Mesendoderm (in vitro differentiated cells): Measurements from ENCODE around the gene FILIP1L.

Experiments used
- DNase-seq: peaks from one replicate; pipeline ENCODE4 v3.0.0; 2013
- H2AK5ac ChIP-seq: 2 replicates; pipeline ENCODE4 v1.6.1; 2013; ENCODE audit warnings: low read length, inconsistent platforms
- H2BK120ac ChIP-seq: 2 replicates; pipeline ENCODE4 v1.6.1; 2013; ENCODE audit warnings: low read depth, mild to moderate bottlenecking, low read length, moderate library complexity, mixed read lengths
- H2BK15ac ChIP-seq: replicated peaks from 2 replicates; pipeline ENCODE4 v1.6.1; 2013; ENCODE audit warnings: low read depth, mild to moderate bottlenecking, moderate library complexity
- H2BK5ac ChIP-seq: 2 replicates; pipeline ENCODE4 v1.6.1; 2013; ENCODE audit warnings: low read length, inconsistent platforms
- H3K18ac ChIP-seq: 2 replicates; pipeline ENCODE4 v1.6.1; 2013; ENCODE audit warnings: mild to moderate bottlenecking, low read length, mixed read lengths
- H3K23ac ChIP-seq: one replicate; pipeline ENCODE4 v1.6.1; 2013; ENCODE audit warnings: low read length
- H3K27ac ChIP-seq: 2 replicates; pipeline ENCODE4 v1.5.1; 2013; ENCODE audit warnings: low read depth, mild to moderate bottlenecking, inconsistent platforms, low read length, moderate library complexity
- H3K27me3 ChIP-seq: 2 replicates; pipeline ENCODE4 v1.6.1; 2013; ENCODE audit warnings: low read length, control low read depth, mild to moderate bottlenecking, inconsistent platforms; ENCODE audit not compliant: insufficient read depth, poor library complexity
- H3K36me3 ChIP-seq: 2 replicates; pipeline ENCODE4 v1.6.1; 2013; ENCODE audit warnings: low read length, inconsistent platforms; ENCODE audit not compliant: control insufficient read depth, insufficient read depth
- H3K4ac ChIP-seq: one replicate; pipeline ENCODE4 v1.6.1; 2013; ENCODE audit warnings: low read depth, mild to moderate bottlenecking, low read length, moderate library complexity
- H3K4me1 ChIP-seq: 2 replicates; pipeline ENCODE4 v1.6.1; 2013; ENCODE audit warnings: low read depth, low read length, inconsistent platforms; ENCODE audit not compliant: control insufficient read depth
- H3K4me2 ChIP-seq: 2 replicates; pipeline ENCODE4 v1.6.1; 2013; ENCODE audit warnings: low read length
- H3K4me3 ChIP-seq: 2 replicates; pipeline ENCODE4 v1.5.1; 2013; ENCODE audit warnings: mild to moderate bottlenecking, low read length
- H3K56ac ChIP-seq: one replicate; pipeline ENCODE4 v1.6.1; 2013; ENCODE audit warnings: low read length
- H3K79me1 ChIP-seq: 2 replicates; pipeline ENCODE4 v1.6.1; 2013; ENCODE audit warnings: low read length, inconsistent platforms
- H3K79me2 ChIP-seq: 2 replicates; pipeline ENCODE4 v1.6.1; 2013; ENCODE audit warnings: mild to moderate bottlenecking, low read length; ENCODE audit not compliant: control insufficient read depth, insufficient read depth
- H3K9ac ChIP-seq: 2 replicates; pipeline ENCODE4 v1.6.1; 2013; ENCODE audit warnings: low read length, inconsistent platforms
- H4K5ac ChIP-seq: one replicate; pipeline ENCODE4 v1.6.1; 2013; ENCODE audit warnings: low read length
- H4K8ac ChIP-seq: one replicate; pipeline ENCODE4 v1.6.1; 2013; ENCODE audit warnings: low read depth, mild to moderate bottlenecking, control low read depth, low read length, moderate library complexity
- whole genome bisulfite sequencing: extraction: QIAGEN DNeasy Blood & Tissue Kit; methylation state at CpG from one replicate; pipeline ENCODE4 v1.1.7; 2013; ENCODE audit warnings: low lambda C conversion rate, missing lambda C conversion rate; ENCODE audit not compliant: insufficient coverage; ENCODE audit errors: extremely low coverage; 5-methylcytosine and 5-hydroxymethylcytosine counted together

Gene FILIP1L

GRCh38 chr3:99958222-99958912 is 155.9 kb downstream of the FILIP1L start:
- Histone ChIP-seq H3K79me1 (peaks cover 2% of the 10 kb centered on the region), H4K8ac (no peak overlapping the region), H2BK120ac (no peak overlapping the region), H3K4ac (no peak overlapping the region), H3K23ac (no peak overlapping the region), H3K27me3 (no peaks in the 10 kb centered on the region), H2AK5ac (no peak overlapping the region), H3K4me1 (no peaks in the 10 kb centered on the region), H3K27ac (no peak overlapping the region), H3K4me2 (no peak overlapping the region), H2BK5ac (no peak overlapping the region), H3K18ac (no peak overlapping the region), H3K79me2 (no peaks in the 10 kb centered on the region), H3K9ac (no peak overlapping the region), H3K56ac (no peak overlapping the region), H2BK15ac (no peak overlapping the region), H3K4me3 (no peak overlapping the region), H4K5ac (no peak overlapping the region), H3K36me3 (no peaks in the 10 kb centered on the region)
- no CpG with 5 or more reads among the region's 3 CpGs for WGBS
- DNase-seq, result no peak

- Histone ChIP-seq H4K8ac (no peak overlapping the region), H3K56ac (no peak overlapping the region), H3K18ac (no peak overlapping the region), H3K27ac (no peak overlapping the region), H3K36me3 (no peaks in the 10 kb centered on the region), H4K5ac (no peak overlapping the region), H2AK5ac (no peak overlapping the region), H3K23ac (no peak overlapping the region), H2BK120ac (no peak overlapping the region), H3K79me2 (no peaks in the 10 kb centered on the region), H3K27me3 (no peaks in the 10 kb centered on the region), H3K4me1 (no peaks in the 10 kb centered on the region), H3K4ac (no peak overlapping the region), H3K4me3 (no peak overlapping the region), H2BK5ac (no peak overlapping the region), H3K9ac (no peak overlapping the region), H3K79me1 (peaks cover 2% of the 10 kb centered on the region), H3K4me2 (no peak overlapping the region), H2BK15ac (no peak overlapping the region)
- WGBS, result no CpG with 5 or more reads among the region's 4 CpGs
- no peak for DNase-seq
Measured at GRCh38 chr3:99957151-99957796, 157.0 kb downstream of the FILIP1L start.

- Histone ChIP-seq H3K27ac (no peak overlapping the region), H3K4ac (no peak overlapping the region)
Measured at GRCh38 chr3:99955773-99956562, 158.3 kb downstream of the FILIP1L start.

GRCh38 chr3:99954914-99955644 is 159.2 kb downstream of the FILIP1L start:
- Histone ChIP-seq H3K4me1 (no peaks in the 10 kb centered on the region), H3K79me2 (no peaks in the 10 kb centered on the region), H3K27me3 (no peaks in the 10 kb centered on the region), H4K5ac (no peak overlapping the region), H3K4me3 (no peak overlapping the region), H2AK5ac (no peak overlapping the region), H3K56ac (no peak overlapping the region), H3K18ac (no peak overlapping the region), H3K27ac (no peak overlapping the region), H3K23ac (no peak overlapping the region), H3K4me2 (no peak overlapping the region), H4K8ac (no peak overlapping the region), H2BK5ac (no peak overlapping the region), H2BK120ac (no peak overlapping the region), H3K36me3 (no peaks in the 10 kb centered on the region), H2BK15ac (no peak overlapping the region), H3K79me1 (peaks cover 2% of the 10 kb centered on the region), H3K9ac (no peak overlapping the region), H3K4ac (no peak overlapping the region)
- WGBS, result no CpG with 5 or more reads among the region's 4 CpGs
- DNase-seq, result no peak

More at GRCh38 chr3:99955773-99956562, 158.3 kb downstream of the FILIP1L start:
- DNase-seq, result no peak
- no CpG with 5 or more reads among the region's 10 CpGs for WGBS
- Histone ChIP-seq H3K4me3 (no peak overlapping the region), H2BK120ac (no peak overlapping the region), H4K5ac (no peak overlapping the region), H2AK5ac (no peak overlapping the region), H3K18ac (no peak overlapping the region), H3K4me2 (no peak overlapping the region), H3K27me3 (no peaks in the 10 kb centered on the region), H3K4me1 (no peaks in the 10 kb centered on the region), H3K23ac (no peak overlapping the region), H3K56ac (no peak overlapping the region), H2BK15ac (no peak overlapping the region), H3K79me2 (no peaks in the 10 kb centered on the region), H2BK5ac (no peak overlapping the region), H3K36me3 (no peaks in the 10 kb centered on the region), H4K8ac (no peak overlapping the region), H3K79me1 (peaks cover 2% of the 10 kb centered on the region), H3K9ac (no peak overlapping the region)

- H3K18ac ChIP-seq, result no peak overlapping the region
- no peak for DNase-seq
- H3K23ac ChIP-seq, result no peak overlapping the region
- no peaks in the 10 kb centered on the region for H3K79me2 ChIP-seq
- H3K79me1 ChIP-seq, result peaks cover 2% of the 10 kb centered on the region
- no peak overlapping the region for H3K27ac ChIP-seq
- no peak overlapping the region for H3K9ac ChIP-seq
- no peak overlapping the region for H3K56ac ChIP-seq
- no peaks in the 10 kb centered on the region for H3K27me3 ChIP-seq
- no peaks in the 10 kb centered on the region for H3K36me3 ChIP-seq
- no peak overlapping the region for H4K8ac ChIP-seq
- H3K4me1 ChIP-seq, result no peaks in the 10 kb centered on the region
- H2BK5ac ChIP-seq, result no peak overlapping the region
- H3K4me2 ChIP-seq, result no peak overlapping the region
- H3K4me3 ChIP-seq, result no peak overlapping the region
- no peak overlapping the region for H2BK15ac ChIP-seq
- no peak overlapping the region for H4K5ac ChIP-seq
- no peak overlapping the region for H2BK120ac ChIP-seq
- H2AK5ac ChIP-seq, result no peak overlapping the region
- no peak overlapping the region for H3K4ac ChIP-seq
Measured at GRCh38 chr3:99953596-99953995, 160.7 kb downstream of the FILIP1L start.
